ENCODE measurements around the gene PARD6G. TPM values are rescaled to one million over a fixed set of nuclear protein-coding genes. Genes with fewer than 3 reads are reported as not detected.
"Not testable (repeated sequence)": the region's sequence is repeated elsewhere in the genome, so short reads cannot be mapped to it uniquely, and the experiment has no call there.

PARD6G gene
- total RNA-seq, 1 donor from 2014 or later, result 1.7 TPM

DNA sequence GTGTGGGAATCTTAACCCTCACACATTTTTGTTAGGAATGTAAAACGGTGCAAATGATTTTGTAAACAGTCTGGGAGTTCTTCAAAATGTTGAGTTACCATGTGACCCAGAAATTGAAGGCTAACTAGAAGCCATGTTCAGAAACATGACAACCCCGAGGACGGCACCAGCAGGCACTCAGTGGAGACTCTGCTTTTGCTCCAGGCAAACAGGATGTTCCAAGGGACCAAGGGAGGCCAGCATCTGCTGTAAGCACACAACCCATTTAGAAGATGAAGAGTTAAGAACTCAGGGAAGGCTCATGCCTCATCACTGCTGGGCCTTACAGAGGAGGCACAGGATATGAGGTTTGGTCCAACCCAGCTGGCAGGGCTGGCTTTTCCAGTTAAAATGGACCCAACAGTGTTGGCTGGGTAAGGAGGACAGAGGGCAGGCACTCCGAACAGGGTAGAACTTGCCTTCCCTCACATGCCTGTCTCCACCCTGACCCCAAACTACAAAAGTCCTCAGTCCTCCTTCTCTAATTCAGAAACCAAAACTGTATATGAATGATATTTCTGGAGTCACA is 23.6 kb downstream of the PARD6G start:
- ATAC-seq (ENCODE audit: poor library complexity), result no peak
- intact Hi-C loops (cut with DNase I), result no loop called here
- no peak for DNase-seq

- DNase-seq; intact Hi-C loops (cut with DNase I); ATAC-seq (ENCODE audit: poor library complexity): not testable (repeated sequence)
Measured at GRCh38 chr18:80219488-80219887, 27.8 kb downstream of the PARD6G start.

DNA sequence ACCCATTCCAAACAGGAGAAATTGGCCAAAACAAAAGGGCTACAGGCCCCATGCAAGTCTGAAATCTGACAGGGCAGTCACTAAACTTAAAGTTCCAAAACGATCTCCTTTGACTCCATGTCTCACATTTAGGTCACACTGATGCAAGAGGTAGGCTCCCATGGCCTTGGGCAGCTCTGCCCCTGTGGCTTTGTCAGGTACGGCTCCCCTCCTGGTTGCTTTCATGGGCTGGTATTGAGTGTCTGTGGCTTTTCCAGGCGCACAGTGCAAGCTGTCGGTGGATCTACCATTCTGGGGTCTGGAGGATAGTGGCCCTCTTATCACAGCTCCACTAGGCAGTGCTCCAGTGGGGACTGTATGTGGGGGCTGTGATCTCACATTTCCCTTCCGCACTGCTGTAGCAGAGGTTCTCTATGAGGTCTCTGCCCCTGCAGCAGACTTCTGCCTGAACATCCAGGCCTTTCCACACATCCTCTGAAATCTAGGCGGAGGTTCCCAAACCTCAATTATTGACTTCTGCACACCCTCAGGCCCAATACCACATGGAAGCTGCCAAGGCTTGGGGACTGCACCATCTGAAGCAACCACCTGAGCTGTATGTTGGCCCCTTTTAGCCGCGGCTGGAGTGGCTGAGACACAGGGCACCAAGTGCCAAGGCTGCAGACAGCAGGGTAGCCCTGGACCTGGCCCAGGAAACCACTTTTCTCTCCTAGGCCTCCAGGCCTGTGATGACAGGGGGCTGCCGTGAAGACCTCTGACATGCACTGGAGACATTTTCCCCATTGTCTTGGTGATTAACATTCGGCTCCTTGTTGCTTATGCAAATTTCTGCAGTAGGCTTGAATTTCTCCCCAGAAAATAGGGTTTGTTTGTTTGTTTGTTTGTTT is 28.7 kb downstream of the PARD6G start:
- no peak for ATAC-seq (ENCODE audit: poor library complexity)

GRCh38 chr18:80213182-80213581 is 34.1 kb downstream of the PARD6G start:
- DNase-seq (no peak), ATAC-seq (ENCODE audit: poor library complexity) (no peak)
- intact Hi-C loops (cut with DNase I), result no loop called here

More for the DNA sequence above, 28.7 kb downstream of the PARD6G start:
- DNase-seq, result no peak
- intact Hi-C loops (cut with DNase I), result no loop called here

DNA sequence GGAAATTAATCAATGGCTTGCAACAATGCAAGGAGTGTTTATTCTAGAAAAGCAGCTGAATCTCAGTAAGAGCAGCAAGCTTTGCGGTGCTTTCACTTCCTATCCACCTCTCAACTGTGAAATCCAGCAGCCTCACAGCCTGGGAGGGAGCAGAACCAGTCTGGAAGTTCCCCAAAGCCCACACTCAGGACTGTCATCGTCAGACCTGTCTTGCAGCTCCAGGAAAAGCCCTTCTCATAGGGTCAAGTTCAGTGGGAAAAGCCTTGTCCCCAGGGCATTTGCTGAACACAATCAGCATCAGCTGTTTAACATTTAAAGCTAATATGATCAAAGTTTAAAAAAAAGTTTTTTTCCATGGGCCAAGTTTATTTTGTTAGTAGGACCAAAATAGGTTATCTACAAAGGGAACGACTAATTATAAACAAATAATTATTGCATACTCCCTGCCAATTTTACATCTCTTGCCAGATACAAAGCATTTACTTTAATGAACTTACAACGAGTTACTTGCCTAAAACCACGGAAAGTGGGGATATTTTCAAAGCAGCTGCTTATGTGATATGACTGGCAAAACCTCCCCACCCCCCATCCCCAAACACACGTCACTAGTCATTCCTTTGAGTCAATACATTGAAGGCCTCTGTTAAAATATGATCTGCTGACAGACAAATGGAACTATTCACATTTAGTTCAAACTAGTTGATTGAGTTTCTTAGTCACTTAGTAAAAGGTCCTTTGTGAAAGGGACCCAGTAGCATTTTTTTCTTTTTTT is 36.8 kb downstream of the PARD6G start:
- DNase-seq (no peak), ATAC-seq (ENCODE audit: poor library complexity) (no peak)
- intact Hi-C loops (cut with DNase I), result no loop called here

GRCh38 chr18:80208620-80209019 is 38.7 kb downstream of the PARD6G start:
- DNase-seq (no peak), ATAC-seq (ENCODE audit: poor library complexity) (no peak)
- intact Hi-C loops (cut with DNase I), result no loop called here

GRCh38 chr18:80205294-80205693 is 42.0 kb downstream of the PARD6G start:
- intact Hi-C loops (cut with DNase I), result no loop called here
- DNase-seq, result no peak
- no peak for ATAC-seq (ENCODE audit: poor library complexity)

DNA sequence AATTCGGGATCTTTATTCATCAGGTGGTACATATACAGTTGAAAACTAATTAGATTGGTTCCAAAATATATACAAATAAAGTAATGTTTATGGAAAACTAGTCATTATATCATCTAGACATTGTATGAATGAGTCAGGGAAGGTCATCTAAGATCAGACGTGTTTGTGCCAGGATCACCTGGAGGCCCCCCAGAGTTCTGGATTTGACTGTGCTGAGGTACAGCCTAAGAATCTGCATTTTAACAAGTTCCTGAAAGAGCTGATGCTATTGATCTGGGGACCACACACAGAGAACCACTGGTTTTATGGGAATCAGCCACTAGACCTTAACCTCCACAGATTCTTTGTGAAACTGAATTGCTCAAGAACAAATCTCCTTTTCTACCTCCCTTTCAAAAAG is 43.2 kb downstream of the PARD6G start:
- DNase-seq, result no peak
- no peak for ATAC-seq (ENCODE audit: poor library complexity)
- intact Hi-C loops (cut with DNase I), result no loop called here

- ATAC-seq (ENCODE audit: poor library complexity) (no peak), DNase-seq (no peak)
- intact Hi-C loops (cut with DNase I), result no loop called here
Measured at GRCh38 chr18:80203249-80203648, 44.1 kb downstream of the PARD6G start.

DNA sequence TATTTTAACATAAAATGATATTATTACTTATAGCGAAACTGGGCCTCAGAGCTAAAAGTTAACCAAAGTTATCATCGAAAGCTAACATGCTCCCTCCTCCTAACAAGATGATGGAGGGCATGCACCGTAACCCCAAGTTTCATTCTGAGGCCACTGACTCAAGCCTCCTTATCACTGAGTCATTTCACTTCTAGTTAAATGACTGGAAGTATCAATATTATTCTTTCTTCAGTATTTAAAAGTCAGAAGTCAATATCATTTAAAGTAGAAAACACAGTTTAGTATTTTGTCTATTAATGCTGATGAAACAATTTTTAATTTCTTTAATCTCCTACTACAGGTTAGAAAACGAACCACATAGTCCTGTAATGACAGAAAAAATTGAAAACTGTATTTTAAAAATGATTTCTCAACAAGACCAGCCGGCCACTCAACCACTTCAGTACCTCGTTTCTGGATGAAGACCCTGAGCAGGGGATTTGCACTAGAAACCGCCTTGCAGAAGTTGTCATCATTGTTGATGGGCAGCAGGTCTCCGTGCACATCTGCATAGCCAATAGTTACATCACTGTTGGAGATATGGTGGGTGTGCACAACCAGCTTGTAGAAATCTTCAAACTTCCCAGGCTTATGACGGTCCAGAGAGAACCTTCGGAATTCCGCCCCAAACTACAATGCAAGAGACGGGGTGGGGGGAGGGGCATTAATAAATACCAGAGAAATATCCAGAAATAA is 44.9 kb downstream of the PARD6G start:
- no peak for ATAC-seq (ENCODE audit: poor library complexity)
- DNase-seq, result no peak
- intact Hi-C loops (cut with DNase I), result no loop called here

- intact Hi-C loops (cut with DNase I), result no loop called here
Measured at GRCh38 chr18:80201739-80202138, 45.6 kb downstream of the PARD6G start.

GRCh38 chr18:80200932-80201672 is 46.2 kb downstream of the PARD6G start:
- no peak for DNase-seq

More at GRCh38 chr18:80201739-80202138, 45.6 kb downstream of the PARD6G start:
- ATAC-seq (ENCODE audit: poor library complexity) (no peak), DNase-seq (no peak)

DNA sequence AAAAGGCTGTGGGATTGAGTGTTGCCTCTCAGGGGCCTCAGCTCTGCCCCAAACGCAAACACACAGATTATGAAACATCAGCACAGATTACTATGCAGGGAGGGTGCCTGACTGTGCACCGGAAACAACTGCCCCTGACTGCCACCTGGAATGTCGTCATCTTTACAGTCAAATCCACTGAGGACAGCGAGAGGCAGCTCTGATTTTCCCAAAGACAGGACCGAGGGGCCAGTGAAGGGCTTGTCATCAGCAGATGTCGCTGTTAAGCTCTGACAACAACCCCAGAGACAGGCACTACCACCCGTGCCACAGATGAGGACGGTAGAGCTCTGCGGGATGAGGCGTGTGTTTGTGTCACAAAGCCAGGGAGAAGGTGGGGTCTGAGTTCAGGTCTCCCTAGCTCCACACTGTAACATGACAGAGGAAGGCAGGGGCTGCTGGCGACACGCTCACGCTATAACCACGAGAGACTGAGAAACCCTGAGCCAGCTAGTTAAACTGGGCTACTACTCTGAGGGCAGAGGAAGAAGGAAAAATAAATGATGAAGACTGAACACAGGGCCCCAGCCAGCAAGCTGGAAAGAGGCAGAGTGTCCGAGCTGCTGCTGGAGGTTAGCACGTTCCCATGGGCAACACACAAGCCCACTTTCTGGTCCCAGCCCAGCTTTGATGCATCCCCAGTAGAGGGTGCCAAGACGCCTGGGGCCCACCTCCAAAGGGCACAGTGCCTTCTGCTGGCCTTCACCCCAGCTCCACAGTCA is 47.0 kb downstream of the PARD6G start:
- DNase-seq, result no peak
- no peak for ATAC-seq (ENCODE audit: poor library complexity)
- intact Hi-C loops (cut with DNase I), result no loop called here

More at GRCh38 chr18:80200932-80201672, 46.2 kb downstream of the PARD6G start:
- ATAC-seq (ENCODE audit: poor library complexity), result no peak
- intact Hi-C loops (cut with DNase I), result no loop called here

- intact Hi-C loops (cut with DNase I), result no loop called here
- no peak for ATAC-seq (ENCODE audit: poor library complexity)
Measured at GRCh38 chr18:80198994-80199748, 48.1 kb downstream of the PARD6G start.

DNA sequence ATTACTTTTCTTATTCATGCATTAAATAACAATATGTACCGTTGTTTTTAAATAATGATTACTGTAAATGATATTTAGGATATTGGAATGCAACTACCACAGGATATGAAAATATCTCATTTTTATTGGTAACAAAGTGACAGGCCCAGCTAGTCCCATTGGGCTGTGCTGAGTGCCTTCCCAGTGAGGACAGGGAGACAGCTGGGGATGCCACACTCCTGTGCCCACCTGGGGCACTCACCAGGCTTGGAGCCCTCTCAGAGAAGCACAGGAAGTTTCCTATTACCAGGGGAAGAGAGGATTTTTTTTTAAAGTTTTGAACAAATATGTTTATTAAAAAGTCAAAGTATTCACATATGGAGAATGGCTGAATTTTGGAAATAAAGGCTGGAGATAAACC is 48.9 kb downstream of the PARD6G start:
- intact Hi-C loops (cut with DNase I), result no loop called here
- no peak for DNase-seq
- no peak for ATAC-seq (ENCODE audit: poor library complexity)

More at GRCh38 chr18:80198994-80199748, 48.1 kb downstream of the PARD6G start:
- no peak for DNase-seq

DNA sequence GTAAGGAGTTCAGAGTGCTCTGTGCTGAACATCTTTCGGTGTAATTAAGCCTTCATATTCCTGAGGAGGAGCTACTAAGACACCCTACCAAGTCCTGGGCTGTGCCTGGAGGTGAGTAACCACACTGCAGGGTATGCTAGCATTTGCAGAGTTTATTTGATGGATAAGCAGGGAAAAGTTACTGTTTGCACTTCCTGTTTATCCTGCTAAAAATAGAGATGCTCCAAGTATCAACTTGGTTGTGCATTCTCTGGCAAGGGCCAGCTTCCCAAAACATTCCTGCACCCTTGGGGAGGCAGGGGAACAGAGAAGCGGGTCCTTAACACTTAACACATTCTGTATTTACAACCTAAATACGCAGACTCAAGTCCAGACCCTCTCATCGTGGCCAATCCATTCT is 49.8 kb downstream of the PARD6G start:
- intact Hi-C loops (cut with DNase I), result no loop called here
- no peak for DNase-seq
- no peak for ATAC-seq (ENCODE audit: poor library complexity)

All from Right ventricle myocardium superior (tissue), 1 donor.